Endothelial cell of umbilical vein (primary cell): ENCODE results near the gene TTLL11. TPM values are rescaled to one million over a fixed set of nuclear protein-coding genes. Genes with fewer than 3 reads are reported as not detected.

Experiments
- BruUV-seq: library from RNA; stranded (reverse); fragments of 400-500 nt; replicated peaks from 2 replicates; lab custom pipeline; 2021; lab: Mats Ljungman, UMichigan
- CTCF ChIA-PET: fragments of 300-600, 350-600 bp; sonication (Branson Sonifier 250); formaldehyde crosslinking; loops from one replicate; lab custom pipeline; 2021; ENCODE audit warnings: antibody characterized with exemption, inconsistent platforms; lab: Charles Lee
- POLR2A ChIA-PET: fragments of 300-600, 350-600 bp; sonication (Branson Sonifier 250); formaldehyde crosslinking; loops from one replicate; lab custom pipeline; 2021; ENCODE audit warnings: antibody characterized with exemption, inconsistent platforms; lab: Charles Lee
- DNase-seq: peaks from one replicate; pipeline ENCODE4 v3.0.0-alpha.2; 2011; ENCODE audit warnings: low read depth, low spot score
- FAIRE-seq: peaks from 2 replicates; lab custom pipeline; 2011; peaks lifted over from hg19 to GRCh38; lab: Jason Lieb, UNC
- H2AFZ ChIP-seq: 2 replicates; pipeline ENCODE4 v1.6.0; 2012; ENCODE audit warnings: low read depth, low read length, control low read depth, inconsistent platforms
- H3K27ac ChIP-seq: 2 replicates; pipeline ENCODE4 v1.5.1; 2011; ENCODE audit warnings: low read depth, mild to moderate bottlenecking, control low read depth, low read length, moderate library complexity; ENCODE audit not compliant: insufficient read depth
- H3K27me3 ChIP-seq, 2 experiments: 2 replicates each; pipeline versions ENCODE4 v1.6.0 to v1.6.1; 2011; ENCODE audit warnings: low read length in 2 of 2, mixed read lengths in 1 of 2; ENCODE audit not compliant: control insufficient read depth in 2 of 2, insufficient read depth in 2 of 2
- H3K36me3 ChIP-seq, 2 experiments: 2 replicates in 1 of 2; 3 replicates in 1 of 2; pipeline ENCODE4 v1.5.1; 2011; ENCODE audit warnings: low read length in 2 of 2, mild to moderate bottlenecking in 1 of 2, moderate library complexity in 1 of 2; ENCODE audit not compliant: control insufficient read depth in 2 of 2, insufficient read depth in 2 of 2; ENCODE audit errors: extremely low read depth in 1 of 2
- H3K4me1 ChIP-seq: 3 replicates; pipeline ENCODE4 v1.5.1; 2011; ENCODE audit warnings: mild to moderate bottlenecking, low read length; ENCODE audit not compliant: control insufficient read depth, insufficient read depth; ENCODE audit errors: extremely low read depth
- H3K4me2 ChIP-seq: 2 replicates; pipeline ENCODE4 v1.6.1; 2011; ENCODE audit warnings: low read length, control low read depth, mixed read lengths; ENCODE audit not compliant: insufficient read depth
- H3K4me3 ChIP-seq, 3 experiments: fragments of 200-600 bp in 1 of 3; sonication (generic), shearing (Covaris generic) in 1 of 3; replicated peaks in 1 of 3; 2 replicates each; pipeline ENCODE4 v1.5.1; 2011 to 2016; ENCODE audit warnings: control low read depth in 3 of 3, low read length in 3 of 3, mild to moderate bottlenecking in 2 of 3, inconsistent platforms in 1 of 3, low read depth in 1 of 3, moderate library complexity in 1 of 3; ENCODE audit not compliant: insufficient read depth in 1 of 3
- H3K79me2 ChIP-seq: 2 replicates; pipeline ENCODE4 v1.6.0; 2012; ENCODE audit warnings: low read length, inconsistent platforms; ENCODE audit not compliant: control insufficient read depth, insufficient read depth
- H3K9ac ChIP-seq: replicated peaks from 2 replicates; pipeline ENCODE3; 2011; ENCODE audit warnings: low read length, control low read depth; ENCODE audit not compliant: insufficient read depth; ENCODE audit errors: extremely low read depth
- H3K9me1 ChIP-seq: replicated peaks from 3 replicates; pipeline ENCODE4 v1.6.0; 2011; ENCODE audit warnings: mild to moderate bottlenecking, low read length; ENCODE audit not compliant: control insufficient read depth, insufficient read depth; ENCODE audit errors: extremely low read depth
- H3K9me3 ChIP-seq: replicated peaks from 2 replicates; pipeline ENCODE4 v1.5.1; 2012; ENCODE audit warnings: low read length, inconsistent platforms; ENCODE audit not compliant: control insufficient read depth, insufficient read depth
- H4K20me1 ChIP-seq: replicated peaks from 2 replicates; pipeline ENCODE3; 2011; ENCODE audit warnings: mild to moderate bottlenecking, low read length; ENCODE audit not compliant: control insufficient read depth, insufficient read depth; ENCODE audit errors: extremely low read depth
- EZH2 ChIP-seq: IDR thresholded peaks from 2 replicates; pipeline ENCODE4 v1.6.1; 2012; ENCODE audit warnings: borderline replicate concordance, low read depth, mild to moderate bottlenecking, moderate library complexity, low read length, inconsistent platforms; ENCODE audit not compliant: severe bottlenecking
- FOS ChIP-seq: IDR thresholded peaks from 2 replicates; pipeline ENCODE4 v1.6.1; 2011; ENCODE audit warnings: mild to moderate bottlenecking, low read length, moderate library complexity, borderline replicate concordance; ENCODE audit not compliant: insufficient read depth
- GATA2 ChIP-seq: IDR thresholded peaks from 2 replicates; pipeline ENCODE4 v1.7.0; 2011; ENCODE audit warnings: low read depth, mild to moderate bottlenecking, moderate library complexity, mixed read lengths, low read length; ENCODE audit not compliant: insufficient read length, insufficient read depth
- MAX ChIP-seq: IDR thresholded peaks from 2 replicates; pipeline ENCODE4 v1.6.1; 2011; ENCODE audit not compliant: insufficient read depth, insufficient read length
- MYC ChIP-seq: IDR thresholded peaks from one replicate; pipeline ENCODE4 v1.6.1; 2011; ENCODE audit warnings: mild to moderate bottlenecking, low read depth, low read length
- POLR2A ChIP-seq: IDR thresholded peaks from 2 replicates; pipeline ENCODE4 v1.6.1; 2012; ENCODE audit warnings: low read depth, mild to moderate bottlenecking, control low read depth, low read length
- POLR2AphosphoS5 ChIP-seq: IDR thresholded peaks from 2 replicates; pipeline ENCODE4 v1.6.1; 2012; ENCODE audit warnings: low read depth, mild to moderate bottlenecking, control low read depth, low read length, moderate library complexity; ENCODE audit not compliant: insufficient read depth
- dilution Hi-C: fragments of 300-500 bp; cut with MboI; formaldehyde crosslinking; loops from one replicate; pipeline ENCODE4 v1.15.0; 2019; ENCODE audit warnings: low sequenced_read_pairs; ENCODE audit not compliant: extremely low pct_ligation_motif_present
- intact Hi-C: fragments of 100-400 bp; cut with micrococcal nuclease; formaldehyde crosslinking; loops from one replicate; pipeline ENCODE4 v1.10.0; 2022
- polyA plus RNA-seq, 4 experiments: library from polyadenylated mRNA; depleted of rRNA in 3 of 4; stranded (reverse) in 3 of 4; unstranded in 1 of 4; fragments of >200 nt; gene quantifications; 2 replicates each; pipeline versions ENCODE4 v1.2.1 to v1.2.3, GENCODE V29; 2011 to 2012; ENCODE audit warnings: missing spikeins in 1 of 4
- total RNA-seq: library from RNA; stranded (reverse); gene quantifications from 2 replicates; pipeline ENCODE4 v1.2.3, GENCODE V29; 2021

TTLL11 gene
- total and polyA plus RNA-seq, 2 donors (not counting 3 experiments of a cell fraction or from before 2014, with no cell fraction given), result 4.9 to 5.1 TPM

GRCh38 chr9:121912812-121913627 is 180.1 kb downstream of the TTLL11 start:
- no peak for TF ChIP-seq GATA2
- TF ChIP-seq POLR2A, result no peak
- TF ChIP-seq FOS, result no peak
- TF ChIP-seq MYC, result no peak
- TF ChIP-seq POLR2AphosphoS5, result no peak
- no peak for TF ChIP-seq EZH2
- no peak for TF ChIP-seq MAX
- no peak overlapping the region for H3K4me3 ChIP-seq
- no peaks in the 10 kb centered on the region for H3K9me3 ChIP-seq
- no TSS peak for BruUV-seq
- dilution Hi-C loops (no loop called here), intact Hi-C loops (no loop called here)
- H4K20me1 ChIP-seq, result peaks cover 2% of the 10 kb centered on the region
- H3K27ac ChIP-seq, result no peak overlapping the region
- ChIA-PET POLR2A (no interaction called here), CTCF (no interaction called here)
- no peak overlapping the region for H2AFZ ChIP-seq
- no peak overlapping the region for H3K4me2 ChIP-seq
- H3K9me1 ChIP-seq, result no peaks in the 10 kb centered on the region
- no peak for DNase-seq
- no peaks in the 10 kb centered on the region for H3K36me3 ChIP-seq
- no peak for FAIRE-seq
- H3K79me2 ChIP-seq, result no peaks in the 10 kb centered on the region
- H3K27me3 ChIP-seq, result no peaks in the 10 kb centered on the region
- H3K4me1 ChIP-seq, result peaks cover 20% of the 10 kb centered on the region
- H3K9ac ChIP-seq, result no peak overlapping the region
